Thyroid gland (tissue), 4 donors: ENCODE measurements around the gene KLK1. TPM values are rescaled to one million over a fixed set of nuclear protein-coding genes. Genes with fewer than 3 reads are reported as not detected.
"Not testable (repeated sequence)": the region's sequence is repeated elsewhere in the genome, so short reads cannot be mapped to it uniquely, and the experiment has no call there.

Source experiments
- DNase-seq, 2 donors: peaks; one replicate each; pipeline ENCODE4 v3.0.0-alpha.2; 2019
- H3K27ac ChIP-seq, 3 donors: fragments of 200-600 bp; sonication (generic); 1 replicate in 2 of 3; 2 replicates in 1 of 3; pipeline ENCODE4 v1.5.1; 2016 to 2019; ENCODE audit warnings: mild to moderate bottlenecking in 1 of 3, moderate library complexity in 1 of 3
- H3K27me3 ChIP-seq: fragments of 200-600 bp; sonication (generic); one replicate; pipeline ENCODE4 v1.5.1; 2019
- H3K36me3 ChIP-seq, 2 donors: fragments of 200-600 bp; sonication (generic); one replicate each; pipeline ENCODE4 v1.5.1; 2016 to 2019
- H3K4me1 ChIP-seq, 2 donors: fragments of 200-600 bp; sonication (generic); one replicate each; pipeline ENCODE4 v1.5.1; 2017 to 2019
- H3K4me3 ChIP-seq, 3 donors: fragments of 200-600 bp; sonication (generic); replicated peaks in 1 of 3; 1 replicate in 2 of 3; 2 replicates in 1 of 3; pipeline ENCODE4 v1.5.1; 2016; ENCODE audit warnings: mild to moderate bottlenecking in 1 of 3
- H3K9me3 ChIP-seq: fragments of 200-600 bp; sonication (generic); one replicate; pipeline ENCODE4 v1.5.1; 2017
- POLR2A ChIP-seq, 2 donors: fragments of 450-650 bp; IDR thresholded peaks; one replicate each; pipeline ENCODE4 v1.6.1; 2017; ENCODE audit warnings: antibody characterized with exemption in 2 of 2, mild to moderate bottlenecking in 2 of 2, moderate library complexity in 1 of 2
- WGBS, 2 donors: methylation state at CpG; one replicate each; pipeline ENCODE4 v1.1.5; 2017; 5-methylcytosine and 5-hydroxymethylcytosine counted together
- intact Hi-C: fragments of 100-400 bp; cut with DNase I; formaldehyde crosslinking; loops from one replicate; pipeline ENCODE4 v1.15.1; 2023
- small RNA-seq: library from RNA; depleted of rRNA; stranded (forward); fragments of <200 nt; gene quantifications from one replicate; pipeline ENCODE3, GENCODE V24; 2016
- total RNA-seq, 4 donors: library from RNA; depleted of rRNA; stranded (reverse); fragments of >200 nt; gene quantifications; one replicate each; pipeline ENCODE4 v1.2.3, GENCODE V29; 2016
- TF ChIP-seq, protein P1 (sequence below), 6 experiments: fragments of 200-600 bp in 3 of 6; fragments of 450-650 bp in 3 of 6; sonication (generic) in 3 of 6; IDR thresholded peaks; one replicate each; pipeline ENCODE4 v1.5.1; 2016 to 2019; ENCODE audit warnings: antibody characterized with exemption in 6 of 6, mild to moderate bottlenecking in 2 of 6, inconsistent platforms in 1 of 6, moderate library complexity in 1 of 6

The KLK1 gene
- total RNA-seq, 4 donors from 2014 or later: 0.67 to 6.6 (median 6.1) TPM; not detected in 1

DNA sequence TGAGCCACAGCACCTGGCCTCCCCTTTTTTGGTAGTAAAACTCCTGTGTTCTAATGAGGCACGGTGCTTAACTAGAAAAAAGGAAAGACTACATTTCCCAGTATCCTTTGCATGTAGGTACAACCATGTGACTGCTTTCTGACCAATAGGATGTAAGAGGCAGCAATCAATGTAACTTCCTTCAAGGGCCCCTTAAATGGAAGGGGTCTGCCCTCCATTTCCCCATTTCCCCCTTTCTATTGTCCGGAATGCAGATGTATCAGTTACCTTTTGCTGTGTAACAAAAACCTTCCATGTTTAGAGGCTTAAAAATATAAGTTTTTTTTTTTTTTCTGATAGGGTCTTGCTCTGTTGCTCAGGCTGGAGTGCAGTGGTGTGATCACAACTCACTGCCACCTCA is 51.1 kb downstream of the KLK1 start:
- TF ChIP-seq, protein P1, sequence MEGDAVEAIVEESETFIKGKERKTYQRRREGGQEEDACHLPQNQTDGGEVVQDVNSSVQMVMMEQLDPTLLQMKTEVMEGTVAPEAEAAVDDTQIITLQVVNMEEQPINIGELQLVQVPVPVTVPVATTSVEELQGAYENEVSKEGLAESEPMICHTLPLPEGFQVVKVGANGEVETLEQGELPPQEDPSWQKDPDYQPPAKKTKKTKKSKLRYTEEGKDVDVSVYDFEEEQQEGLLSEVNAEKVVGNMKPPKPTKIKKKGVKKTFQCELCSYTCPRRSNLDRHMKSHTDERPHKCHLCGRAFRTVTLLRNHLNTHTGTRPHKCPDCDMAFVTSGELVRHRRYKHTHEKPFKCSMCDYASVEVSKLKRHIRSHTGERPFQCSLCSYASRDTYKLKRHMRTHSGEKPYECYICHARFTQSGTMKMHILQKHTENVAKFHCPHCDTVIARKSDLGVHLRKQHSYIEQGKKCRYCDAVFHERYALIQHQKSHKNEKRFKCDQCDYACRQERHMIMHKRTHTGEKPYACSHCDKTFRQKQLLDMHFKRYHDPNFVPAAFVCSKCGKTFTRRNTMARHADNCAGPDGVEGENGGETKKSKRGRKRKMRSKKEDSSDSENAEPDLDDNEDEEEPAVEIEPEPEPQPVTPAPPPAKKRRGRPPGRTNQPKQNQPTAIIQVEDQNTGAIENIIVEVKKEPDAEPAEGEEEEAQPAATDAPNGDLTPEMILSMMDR (IDR thresholded peaks at IDR 0.05): no peak
- TF ChIP-seq POLR2A (IDR thresholded peaks at IDR 0.05): no peak
- DNase-seq: no peak
- Histone ChIP-seq H3K27ac (no peak overlapping the region), H3K36me3 (no peaks in the 10 kb centered on the region), H3K4me3 (no peak overlapping the region), H3K27me3 (no peaks in the 10 kb centered on the region), H3K9me3 (no peaks in the 10 kb centered on the region), H3K4me1 (no peaks in the 10 kb centered on the region)
- 46 to 69% methylated on average over 2 of the region's 2 CpGs for WGBS, 2 donors
- intact Hi-C loops: no loop called here

DNA sequence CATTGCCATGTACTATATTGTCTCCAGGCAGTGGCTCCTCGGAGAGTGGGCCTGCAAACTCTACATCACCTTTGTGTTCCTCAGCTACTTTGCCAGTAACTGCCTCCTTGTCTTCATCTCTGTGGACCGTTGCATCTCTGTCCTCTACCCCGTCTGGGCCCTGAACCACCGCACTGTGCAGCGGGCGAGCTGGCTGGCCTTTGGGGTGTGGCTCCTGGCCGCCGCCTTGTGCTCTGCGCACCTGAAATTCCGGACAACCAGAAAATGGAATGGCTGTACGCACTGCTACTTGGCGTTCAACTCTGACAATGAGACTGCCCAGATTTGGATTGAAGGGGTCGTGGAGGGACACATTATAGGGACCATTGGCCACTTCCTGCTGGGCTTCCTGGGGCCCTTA is 52.7 kb downstream of the KLK1 start:
- no peak overlapping the region for H3K27ac ChIP-seq
- no peaks in the 10 kb centered on the region for H3K9me3 ChIP-seq
- no peaks in the 10 kb centered on the region for H3K36me3 ChIP-seq
- WGBS, 2 donors: 78 to 84% methylated on average over 7 to 13 of the region's 13 CpGs
- H3K4me1 ChIP-seq: no peaks in the 10 kb centered on the region
- H3K4me3 ChIP-seq: no peak overlapping the region
- no peak for DNase-seq
- H3K27me3 ChIP-seq: no peaks in the 10 kb centered on the region
- intact Hi-C loops: no loop called here
- TF ChIP-seq, protein P1 (IDR thresholded peaks at IDR 0.05): no peak
- no peak for TF ChIP-seq POLR2A (IDR thresholded peaks at IDR 0.05)

DNA sequence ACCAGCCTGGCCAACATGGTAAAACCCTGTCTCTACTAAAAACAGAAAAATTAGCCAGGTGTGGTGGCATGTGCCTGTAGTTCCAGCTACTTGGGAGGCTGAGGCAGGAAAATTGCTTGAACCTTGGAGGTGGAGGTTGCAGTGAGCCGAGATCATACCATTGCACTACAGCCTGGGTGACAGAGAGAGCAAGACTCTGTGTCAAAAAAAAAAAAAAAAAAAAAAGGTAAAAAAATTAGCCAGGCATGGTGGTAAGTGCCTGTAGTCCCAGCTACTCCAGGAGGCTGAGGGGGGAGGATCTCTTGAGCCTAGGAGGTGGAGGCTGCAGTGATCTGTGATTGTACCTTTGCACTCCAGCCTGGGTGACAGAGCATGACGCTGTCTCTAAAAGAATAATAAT is 53.4 kb downstream of the KLK1 start, which contains the start of gene GPR32:
TSS of gene GPR32 (plus strand) at position 301 of the 400 bp plus-strand sequence. CDS start 137 bp downstream, outside the sequence.
- H3K36me3 ChIP-seq, intact Hi-C loops: not testable (repeated sequence)
- WGBS, 2 donors: 84 to 87% methylated on average over 2 of the region's 2 CpGs

More for the DNA sequence above, 53.4 kb downstream of the KLK1 start, which contains the start of gene GPR32:
- H3K4me1 ChIP-seq, H3K27me3 ChIP-seq, H3K27ac ChIP-seq, H3K4me3 ChIP-seq, H3K9me3 ChIP-seq, DNase-seq: not testable (repeated sequence)

Small RNAs within 50 kb of the gene (small RNA-seq; reads per million reads assigned to genes)
- gene SNORD88A (230 reads per million, percentile 97 among the genes with 10 or more reads in this experiment), gene SNORD88B (not detected), gene SNORD88C (not detected)

Other genes starting within 250 kb of the KLK1 start
- gene SYT3, start 183.9 kb downstream of the KLK1 start, total RNA-seq: 1 to 10 TPM in 2 of 4 donors, under 1 TPM in 1, not detected in 1; 0.67 to 1.4 (median 1.3) TPM
- gene C19orf81, start 174.3 kb downstream of the KLK1 start, total RNA-seq: 1 to 10 TPM in 1 of 4 donors, not detected in 3; 1.7 TPM
- under 1 TPM in 2 of 4 donors, not detected in 2; 0.10 to 0.45 TPM for gene SHANK1, start 104.0 kb downstream of the KLK1 start, total RNA-seq
- gene CLEC11A, start 100.4 kb downstream of the KLK1 start, total RNA-seq: 10 to 100 TPM in 1 of 4 donors, 1 to 10 TPM in 3; 5.0 to 16.0 (median 8.9) TPM
- gene GPR32, start 53.3 kb downstream of the KLK1 start, total RNA-seq: not detected
- gene ACP4, start 33.4 kb downstream of the KLK1 start, total RNA-seq: not detected
- gene KLK15, start 9.8 kb upstream of the KLK1 start, total RNA-seq: 1 to 10 TPM in 2 of 4 donors, under 1 TPM in 1, not detected in 1; 0.81 to 2.8 (median 1.8) TPM
- gene KLK3, start 31.1 kb upstream of the KLK1 start, total RNA-seq: 1 to 10 TPM in 1 of 4 donors, under 1 TPM in 1, not detected in 2; 0.54 to 1.3 TPM
- 10 to 100 TPM in 1 of 4 donors, 1 to 10 TPM in 3; 2.8 to 11.0 (median 5.0) TPM for gene KLK2, start 49.7 kb upstream of the KLK1 start, total RNA-seq
- 1 to 10 TPM in 3 of 4 donors, not detected in 1; 1.1 to 3.1 (median 1.9) TPM for gene KLK4, start 87.6 kb upstream of the KLK1 start, total RNA-seq
- gene KLK5, start 129.3 kb upstream of the KLK1 start, total RNA-seq: under 1 TPM in 1 of 4 donors, not detected in 3; 0.44 TPM
- not detected for gene KLK6, start 145.8 kb upstream of the KLK1 start, total RNA-seq
- gene KLK7, start 160.1 kb upstream of the KLK1 start, total RNA-seq: under 1 TPM in 2 of 4 donors, not detected in 2; 0.34 to 0.89 TPM
- under 1 TPM in 1 of 4 donors, not detected in 3; 0.78 TPM for gene KLK8, start 177.8 kb upstream of the KLK1 start, total RNA-seq
- gene KLK10, start 195.9 kb upstream of the KLK1 start, total RNA-seq: under 1 TPM in 1 of 4 donors, not detected in 3; 0.63 TPM
- gene KLK11, start 202.8 kb upstream of the KLK1 start, total RNA-seq: under 1 TPM in 2 of 4 donors, not detected in 2; 0.40 to 0.93 TPM
- not detected for gene KLK12, start 211.2 kb upstream of the KLK1 start, total RNA-seq
- under 1 TPM in 2 of 4 donors, not detected in 2; 0.22 to 0.73 TPM for gene KLK13, start 241.3 kb upstream of the KLK1 start, total RNA-seq